Nephron (organoid): ENCODE measurements around the gene SYNDIG1.
"Not testable (repeated sequence)": the region's sequence is repeated elsewhere in the genome, so short reads cannot be mapped to it uniquely, and the experiment has no call there.

Experiments used
- H3K27ac Mint-ChIP-seq, 3 experiments: 2 replicates each; pipeline ENCODE4 v1.8.0; 2020; ENCODE audit warnings: mixed read lengths in 3 of 3, mild to moderate bottlenecking in 2 of 3, moderate library complexity in 1 of 3
- H3K27me3 Mint-ChIP-seq: 2 replicates; pipeline ENCODE4 v1.8.0; 2021; ENCODE audit warnings: low read depth, mild to moderate bottlenecking, moderate library complexity, mixed read lengths
- H3K36me3 Mint-ChIP-seq: 2 replicates; pipeline ENCODE4 v1.8.0; 2020; ENCODE audit warnings: low read depth, mixed read lengths
- H3K4me1 Mint-ChIP-seq: 2 replicates; pipeline ENCODE4 v1.8.0; 2020; ENCODE audit warnings: mixed read lengths
- H3K4me3 Mint-ChIP-seq, 3 experiments: 2 replicates each; pipeline ENCODE4 v1.8.0; 2020; ENCODE audit warnings: mild to moderate bottlenecking in 3 of 3, mixed read lengths in 3 of 3, moderate library complexity in 2 of 3
- H3K9me3 Mint-ChIP-seq: 2 replicates; pipeline ENCODE4 v1.8.0; 2020; ENCODE audit warnings: mixed read lengths
- CTCF ChIP-seq, 3 experiments: fragments of 200-600 bp; sonication (generic); IDR thresholded peaks; one replicate each; pipeline ENCODE4 v1.5.0; 2021; ENCODE audit warnings: antibody characterized with exemption in 3 of 3; ENCODE audit not compliant: unreplicated experiment in 3 of 3

SYNDIG1 gene

DNA sequence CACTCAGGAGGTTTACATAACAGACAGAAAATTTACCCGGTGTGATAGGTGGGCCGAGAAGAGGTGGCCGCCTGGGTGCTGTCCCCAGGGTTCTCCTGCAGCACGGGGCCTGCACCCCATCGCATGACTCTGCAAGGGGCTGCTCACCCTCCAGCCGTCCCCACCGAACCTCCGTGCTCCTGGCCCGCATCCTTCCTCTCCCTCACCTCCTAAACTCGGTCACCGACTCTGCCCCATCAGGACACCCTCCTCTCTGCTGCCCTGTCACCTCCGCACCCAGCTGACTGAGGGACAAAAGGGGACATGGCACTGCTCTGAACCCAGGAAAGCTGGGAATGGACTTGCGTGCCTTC is 147.6 kb downstream of the SYNDIG1 start:
- TF ChIP-seq CTCF (IDR thresholded peaks at IDR 0.05; ENCODE audit: unreplicated experiment in 3 of 3) = no peak
- H3K27ac Mint-ChIP-seq = no peak overlapping the region
- no peak overlapping the region for H3K4me3 Mint-ChIP-seq
- no peaks in the 10 kb centered on the region for H3K4me1 Mint-ChIP-seq
- H3K36me3 Mint-ChIP-seq = peaks cover 3% of the 10 kb centered on the region
- peaks cover 4% of the 10 kb centered on the region for H3K9me3 Mint-ChIP-seq
- H3K27me3 Mint-ChIP-seq = no peaks in the 10 kb centered on the region

GRCh38 chr20:24617757-24618450 is 148.5 kb downstream of the SYNDIG1 start:
- no peak overlapping the region for H3K4me3 Mint-ChIP-seq
- H3K4me1 Mint-ChIP-seq = peaks cover 5% of the 10 kb centered on the region
- no peak overlapping the region for H3K27ac Mint-ChIP-seq
- no peak for TF ChIP-seq CTCF (IDR thresholded peaks at IDR 0.05; ENCODE audit: unreplicated experiment in 3 of 3)
- peaks cover 7% of the 10 kb centered on the region for H3K9me3 Mint-ChIP-seq
- H3K27me3 Mint-ChIP-seq = no peaks in the 10 kb centered on the region
- H3K36me3 Mint-ChIP-seq = peaks cover 3% of the 10 kb centered on the region

DNA sequence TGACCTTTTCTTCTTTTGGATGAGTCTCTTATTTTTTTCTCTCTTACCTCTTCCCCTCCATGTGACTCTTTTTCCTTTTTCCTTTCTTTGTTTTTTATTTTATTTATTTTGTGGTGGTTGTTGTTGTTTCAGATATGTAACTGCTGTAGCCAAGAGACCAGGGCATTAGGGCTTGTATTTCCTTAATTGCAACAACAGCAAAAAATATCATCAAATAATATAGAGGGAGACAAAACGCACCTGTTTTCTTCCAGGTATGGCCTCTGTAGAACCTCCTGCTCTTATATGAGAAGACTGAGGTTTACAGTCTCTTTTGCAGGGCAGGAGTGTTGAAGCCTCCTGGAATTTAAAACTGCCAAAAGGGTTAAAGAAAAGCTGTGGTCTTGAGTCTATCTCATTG is 149.3 kb downstream of the SYNDIG1 start:
- Mint-ChIP-seq H3K9me3 (peaks cover 8% of the 10 kb centered on the region), H3K27ac (no peak overlapping the region), H3K27me3 (no peaks in the 10 kb centered on the region), H3K4me3 (no peak overlapping the region), H3K4me1 (peaks cover 7% of the 10 kb centered on the region), H3K36me3 (peaks cover 3% of the 10 kb centered on the region)
- TF ChIP-seq CTCF (IDR thresholded peaks at IDR 0.05; ENCODE audit: unreplicated experiment in 3 of 3) = no peak

DNA sequence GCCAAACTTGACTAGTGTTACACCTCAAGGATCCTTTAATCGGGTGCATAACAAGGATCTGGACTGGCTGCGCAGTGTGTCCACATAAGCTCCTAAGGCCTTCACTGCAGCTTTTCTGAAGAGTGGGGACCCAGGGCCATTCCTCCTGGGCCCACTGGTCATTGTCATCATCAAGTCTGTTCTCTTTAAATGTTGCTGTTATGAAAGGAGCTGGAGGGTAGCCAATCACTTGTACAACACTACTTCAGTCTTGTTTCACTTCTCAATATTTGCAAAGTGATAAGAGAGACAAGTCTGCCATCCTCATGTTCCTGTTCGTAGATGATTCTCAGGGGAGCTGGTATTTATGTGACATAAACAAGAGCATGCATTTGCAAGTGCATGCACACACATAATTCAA is 149.8 kb downstream of the SYNDIG1 start:
- Mint-ChIP-seq H3K4me1 (peaks cover 7% of the 10 kb centered on the region), H3K27me3 (no peaks in the 10 kb centered on the region), H3K9me3 (peaks cover 8% of the 10 kb centered on the region), H3K27ac (no peak overlapping the region), H3K36me3 (peaks cover 3% of the 10 kb centered on the region), H3K4me3 (no peak overlapping the region)
- TF ChIP-seq CTCF (IDR thresholded peaks at IDR 0.05; ENCODE audit: unreplicated experiment in 3 of 3) = no peak

DNA sequence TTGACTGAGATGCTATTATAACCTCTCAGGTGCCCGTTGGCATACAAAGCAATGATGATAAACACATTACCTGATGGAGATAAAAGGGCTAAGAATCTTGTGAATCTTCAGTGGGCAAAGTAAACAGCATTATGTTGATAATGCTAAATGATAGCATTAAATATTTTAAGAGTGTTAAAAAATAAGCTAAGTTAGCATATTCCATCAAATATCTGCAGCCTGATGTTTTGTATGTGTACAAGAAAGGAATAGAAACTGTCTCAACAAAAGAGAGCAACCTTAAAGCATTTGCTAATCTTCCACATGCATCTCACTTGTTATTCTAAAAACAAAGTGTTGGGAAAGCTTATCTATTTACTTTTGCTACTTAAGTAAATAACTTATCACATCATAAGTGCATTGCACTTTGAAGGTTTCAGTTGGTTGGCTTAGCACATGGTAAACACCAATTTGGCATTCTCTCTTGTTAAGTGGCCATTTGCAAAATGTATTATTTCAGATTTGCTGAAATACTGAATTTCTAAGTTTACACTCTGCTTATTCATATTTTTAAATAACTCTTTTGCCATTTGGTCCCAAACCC is 151.6 kb downstream of the SYNDIG1 start:
- peaks cover 7% of the 10 kb centered on the region for H3K4me1 Mint-ChIP-seq
- H3K4me3 Mint-ChIP-seq = no peak overlapping the region
- H3K9me3 Mint-ChIP-seq = peaks cover 16% of the 10 kb centered on the region
- TF ChIP-seq CTCF (IDR thresholded peaks at IDR 0.05; ENCODE audit: unreplicated experiment in 3 of 3) = no peak
- peaks cover 12% of the 10 kb centered on the region for H3K36me3 Mint-ChIP-seq
- H3K27ac Mint-ChIP-seq = no peak overlapping the region
- peaks cover under 1% of the 10 kb centered on the region for H3K27me3 Mint-ChIP-seq

GRCh38 chr20:24622856-24623255 is 153.4 kb downstream of the SYNDIG1 start:
- Mint-ChIP-seq H3K27me3 (peaks cover 10% of the 10 kb centered on the region), H3K36me3 (peaks cover 18% of the 10 kb centered on the region), H3K4me3 (peak overlapping the region in 1 of 3 experiments; percentile 36), H3K27ac (peak overlapping the region in 1 of 3 experiments; percentile 22), H3K4me1 (peaks cover 10% of the 10 kb centered on the region), H3K9me3 (peaks cover 19% of the 10 kb centered on the region)
- no peak for TF ChIP-seq CTCF (IDR thresholded peaks at IDR 0.05; ENCODE audit: unreplicated experiment in 3 of 3)

DNA sequence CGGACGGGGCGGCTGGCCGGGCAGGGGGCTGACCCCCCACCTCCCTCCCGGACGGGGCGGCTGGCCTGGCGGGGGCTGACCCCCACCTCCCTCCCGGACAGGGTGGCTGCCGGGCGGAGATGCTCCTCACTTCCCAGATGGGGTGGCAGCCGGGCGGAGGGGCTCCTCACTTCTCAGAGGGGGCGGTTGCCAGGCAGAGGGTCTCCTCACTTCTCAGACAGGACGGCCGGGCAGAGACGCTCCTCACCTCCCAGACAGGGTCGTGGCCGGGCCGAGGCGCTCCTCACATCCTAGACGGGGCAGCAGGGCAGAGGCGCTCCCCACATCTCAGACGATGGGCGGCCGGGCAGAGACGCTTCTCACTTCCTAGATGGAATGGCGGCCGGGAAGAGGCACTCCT is 156.7 kb downstream of the SYNDIG1 start:
- H3K27ac Mint-ChIP-seq, H3K4me3 Mint-ChIP-seq: not testable (repeated sequence)
- H3K27me3 Mint-ChIP-seq = peaks cover 11% of the 10 kb centered on the region
- H3K9me3 Mint-ChIP-seq = peaks cover 19% of the 10 kb centered on the region
- peaks cover 26% of the 10 kb centered on the region for H3K4me1 Mint-ChIP-seq
- peaks cover 18% of the 10 kb centered on the region for H3K36me3 Mint-ChIP-seq
